Myometrial cell (primary cell): ENCODE measurements around the gene TRIM15. TPM values are rescaled to one million over a fixed set of nuclear protein-coding genes. Genes with fewer than 3 reads are reported as not detected.

ENCODE experiments used
- total RNA-seq: library from RNA; depleted of rRNA; stranded (reverse); fragments of >200 nt; gene quantifications from 2 replicates; pipeline ENCODE4 v1.2.3, GENCODE V29; 2015

The TRIM15 gene
- not detected in 2 replicates for total RNA-seq

GRCh38 chr6:30163090-30163917 is at the start of gene TRIM15:
TSS of gene TRIM15 (plus strand) at chr6:30163546. CDS start at chr6:30163685, 139 bp downstream.

DNA sequence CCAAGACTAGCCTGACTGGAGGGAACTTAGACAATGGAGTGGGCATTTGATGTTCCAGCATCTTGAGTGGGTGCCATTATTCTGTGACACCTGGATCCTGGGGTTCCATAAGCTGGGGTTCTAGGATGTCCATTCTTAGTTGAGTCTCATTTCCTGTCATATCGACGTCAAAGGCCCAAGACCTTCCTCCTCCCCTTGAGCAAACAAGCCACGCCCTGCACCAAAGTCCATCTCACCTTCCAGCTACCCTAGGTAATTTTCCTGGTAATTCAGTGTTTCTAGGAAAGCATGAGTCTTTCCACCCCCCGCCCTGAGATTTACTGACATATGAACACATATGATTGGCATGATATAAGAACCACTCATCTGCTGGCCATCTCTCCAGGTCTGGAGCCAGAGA is 27.6 kb upstream of the TRIM15 start, which contains the start of gene TRIM40:
Gene TRIM40 (plus strand): TSS at position 384 of the 400 bp plus-strand sequence. CDS start 897 bp downstream, outside the sequence.

GRCh38 chr6:30160785-30161531 is 2.4 kb upstream of the TRIM15 start, which contains the start of gene TRIM10:
TSS of gene TRIM10 (minus strand) at chr6:30161211. CDS start at chr6:30160858, 353 bp downstream.

GRCh38 chr6:30212865-30213666 is 49.7 kb downstream of the TRIM15 start, which contains the start of gene TRIM26:
TSS of gene TRIM26 (minus strand) at chr6:30213406. CDS start at chr6:30199103, 14,303 bp downstream.

Other genes starting within 250 kb of the TRIM15 start
- 331 and 425 TPM in 2 replicates for gene HLA-A, start 221.0 kb upstream of the TRIM15 start, total RNA-seq
- 33.0 and 40.4 TPM in 2 replicates for gene POLR1H, start 102.3 kb upstream of the TRIM15 start, total RNA-seq
- gene PPP1R11, start 96.3 kb upstream of the TRIM15 start, total RNA-seq, result 32.0 and 40.4 TPM in 2 replicates
- not detected in 2 replicates for gene RNF39, start 87.8 kb upstream of the TRIM15 start, total RNA-seq
- not detected in 2 replicates for gene TRIM31, start 50.5 kb upstream of the TRIM15 start, total RNA-seq
- gene TRIM40, start 27.4 kb upstream of the TRIM15 start, total RNA-seq, result not detected in 2 replicates
- gene TRIM10, start 2.3 kb upstream of the TRIM15 start, total RNA-seq, result not detected in 2 replicates
- 30.8 and 34.9 TPM in 2 replicates for gene TRIM26, start 49.9 kb downstream of the TRIM15 start, total RNA-seq
- 11.2 and 19.5 TPM in 2 replicates for gene TRIM39, start 163.4 kb downstream of the TRIM15 start, total RNA-seq
- gene RPP21, start 181.6 kb downstream of the TRIM15 start, total RNA-seq, result 33.7 and 60.1 TPM in 2 replicates